Endothelial cell of umbilical vein (primary cell): ENCODE results near the gene C14orf180.

Source experiments
- EZH2 ChIP-seq: IDR thresholded peaks from 2 replicates; pipeline ENCODE4 v1.6.1; 2012; ENCODE audit warnings: borderline replicate concordance, low read depth, mild to moderate bottlenecking, moderate library complexity, low read length, inconsistent platforms; ENCODE audit not compliant: severe bottlenecking
- TF ChIP-seq, protein P1 (sequence below), 2 donors: IDR thresholded peaks; 1 replicate in 1 of 2; 2 replicates in 1 of 2; pipeline ENCODE4 v1.5.1; 2011; ENCODE audit warnings: low read length in 2 of 2, mild to moderate bottlenecking in 2 of 2, moderate library complexity in 2 of 2, control low read depth in 1 of 2, inconsistent platforms in 1 of 2, low read depth in 1 of 2; ENCODE audit not compliant: insufficient read depth in 1 of 2; ENCODE audit errors: extremely low read depth in 1 of 2

- TF ChIP-seq, protein P1, sequence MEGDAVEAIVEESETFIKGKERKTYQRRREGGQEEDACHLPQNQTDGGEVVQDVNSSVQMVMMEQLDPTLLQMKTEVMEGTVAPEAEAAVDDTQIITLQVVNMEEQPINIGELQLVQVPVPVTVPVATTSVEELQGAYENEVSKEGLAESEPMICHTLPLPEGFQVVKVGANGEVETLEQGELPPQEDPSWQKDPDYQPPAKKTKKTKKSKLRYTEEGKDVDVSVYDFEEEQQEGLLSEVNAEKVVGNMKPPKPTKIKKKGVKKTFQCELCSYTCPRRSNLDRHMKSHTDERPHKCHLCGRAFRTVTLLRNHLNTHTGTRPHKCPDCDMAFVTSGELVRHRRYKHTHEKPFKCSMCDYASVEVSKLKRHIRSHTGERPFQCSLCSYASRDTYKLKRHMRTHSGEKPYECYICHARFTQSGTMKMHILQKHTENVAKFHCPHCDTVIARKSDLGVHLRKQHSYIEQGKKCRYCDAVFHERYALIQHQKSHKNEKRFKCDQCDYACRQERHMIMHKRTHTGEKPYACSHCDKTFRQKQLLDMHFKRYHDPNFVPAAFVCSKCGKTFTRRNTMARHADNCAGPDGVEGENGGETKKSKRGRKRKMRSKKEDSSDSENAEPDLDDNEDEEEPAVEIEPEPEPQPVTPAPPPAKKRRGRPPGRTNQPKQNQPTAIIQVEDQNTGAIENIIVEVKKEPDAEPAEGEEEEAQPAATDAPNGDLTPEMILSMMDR (IDR thresholded peaks at IDR 0.05; ENCODE audit: extremely low read depth in 1 of 2, insufficient read depth in 1 of 2, low read depth in 1 of 2, low read length in 2 of 2), result no peak
- TF ChIP-seq EZH2, result no peak
Measured at GRCh38 chr14:104610749-104611310, 31.3 kb downstream of the C14orf180 start.
